Measurements from ENCODE around the gene EDC4. TPM values are rescaled to one million over a fixed set of nuclear protein-coding genes. Genes with fewer than 3 reads are reported as not detected.

The EDC4 gene
- total RNA-seq, 1 donor from 2014 or later = 26.9 TPM

DNA sequence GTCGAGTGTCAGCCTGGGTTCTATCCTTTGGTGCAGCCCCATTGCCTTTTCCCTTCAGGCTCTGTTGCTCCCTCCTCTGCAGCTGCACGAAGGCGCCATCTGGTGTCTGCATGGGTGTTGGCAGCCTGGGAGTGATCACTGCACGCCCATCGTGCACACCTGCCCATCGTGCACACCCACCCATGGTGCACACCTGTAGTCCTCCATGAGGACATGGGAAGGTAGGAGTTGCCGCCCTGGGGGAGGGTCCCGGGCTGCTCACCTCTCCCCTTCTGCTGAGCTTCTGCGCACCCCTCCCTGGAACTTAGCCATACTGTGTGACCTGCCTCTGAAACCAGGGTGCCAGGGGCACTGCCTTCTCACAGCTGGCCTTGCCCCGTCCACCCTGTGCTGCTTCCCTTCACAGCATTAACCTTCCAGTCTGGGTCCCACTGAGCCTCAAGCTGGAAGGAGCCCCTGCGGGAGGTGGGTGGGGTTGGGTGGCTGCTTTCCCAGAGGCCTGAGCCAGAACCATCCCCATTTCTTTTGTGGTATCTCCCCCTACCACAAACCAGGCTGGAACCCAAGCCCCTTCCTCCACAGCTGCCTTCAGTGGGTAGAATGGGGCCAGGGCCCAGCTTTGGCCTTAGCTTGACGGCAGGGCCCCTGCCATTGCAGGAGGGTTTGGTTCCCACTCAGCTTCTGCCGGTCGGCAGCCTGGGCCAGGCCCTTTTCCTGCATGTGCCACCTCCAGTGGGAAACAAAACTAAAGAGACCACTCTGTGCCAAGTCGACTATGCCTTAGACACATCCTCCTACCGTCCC is 55.9 kb downstream of the EDC4 start:
- Histone ChIP-seq H3K4me3 (ENCODE audit: low read depth, low read length) (no peak overlapping the region), H3K36me3 (ENCODE audit: control insufficient read depth, insufficient read depth, low read length) (peaks cover 12% of the 10 kb centered on the region), H3K27me3 (ENCODE audit: control insufficient read depth, insufficient read depth, low read length) (no peaks in the 10 kb centered on the region)
- FAIRE-seq = peak; percentile 52
- TF ChIP-seq, protein P1, sequence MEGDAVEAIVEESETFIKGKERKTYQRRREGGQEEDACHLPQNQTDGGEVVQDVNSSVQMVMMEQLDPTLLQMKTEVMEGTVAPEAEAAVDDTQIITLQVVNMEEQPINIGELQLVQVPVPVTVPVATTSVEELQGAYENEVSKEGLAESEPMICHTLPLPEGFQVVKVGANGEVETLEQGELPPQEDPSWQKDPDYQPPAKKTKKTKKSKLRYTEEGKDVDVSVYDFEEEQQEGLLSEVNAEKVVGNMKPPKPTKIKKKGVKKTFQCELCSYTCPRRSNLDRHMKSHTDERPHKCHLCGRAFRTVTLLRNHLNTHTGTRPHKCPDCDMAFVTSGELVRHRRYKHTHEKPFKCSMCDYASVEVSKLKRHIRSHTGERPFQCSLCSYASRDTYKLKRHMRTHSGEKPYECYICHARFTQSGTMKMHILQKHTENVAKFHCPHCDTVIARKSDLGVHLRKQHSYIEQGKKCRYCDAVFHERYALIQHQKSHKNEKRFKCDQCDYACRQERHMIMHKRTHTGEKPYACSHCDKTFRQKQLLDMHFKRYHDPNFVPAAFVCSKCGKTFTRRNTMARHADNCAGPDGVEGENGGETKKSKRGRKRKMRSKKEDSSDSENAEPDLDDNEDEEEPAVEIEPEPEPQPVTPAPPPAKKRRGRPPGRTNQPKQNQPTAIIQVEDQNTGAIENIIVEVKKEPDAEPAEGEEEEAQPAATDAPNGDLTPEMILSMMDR (IDR thresholded peaks at IDR 0.05; ENCODE audit: insufficient read depth, low read length, severe bottlenecking) = peak; percentile 95
- DNase-seq (ENCODE audit: low read depth) = peak; percentile 42

DNA sequence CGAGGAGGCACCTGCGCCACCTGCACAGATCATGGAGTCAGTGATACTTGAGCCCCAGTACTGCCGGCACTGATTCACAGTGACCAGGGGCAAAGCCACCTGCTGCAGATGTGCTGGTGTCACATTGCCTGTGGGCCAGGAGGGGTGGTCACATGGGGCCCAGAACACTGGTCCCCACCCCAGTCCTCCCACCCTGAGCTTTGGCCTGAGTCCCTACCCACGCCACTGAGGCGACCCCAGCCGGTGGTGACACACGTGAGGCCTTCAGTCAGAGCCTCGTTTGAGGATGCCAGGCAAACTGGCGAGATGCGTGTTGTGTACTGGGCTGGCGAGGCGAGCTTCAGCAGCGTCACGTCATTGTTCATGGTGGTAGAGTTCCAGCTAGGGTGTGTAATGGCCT is 57.3 kb downstream of the EDC4 start:
- TF ChIP-seq, protein P1 (IDR thresholded peaks at IDR 0.05; ENCODE audit: insufficient read depth, low read length, severe bottlenecking) = no peak
- no peak for FAIRE-seq
- Histone ChIP-seq H3K27me3 (ENCODE audit: control insufficient read depth, insufficient read depth, low read length) (no peaks in the 10 kb centered on the region), H3K36me3 (ENCODE audit: control insufficient read depth, insufficient read depth, low read length) (peaks cover 13% of the 10 kb centered on the region), H3K4me3 (ENCODE audit: low read depth, low read length) (no peak overlapping the region)
- no peak for DNase-seq (ENCODE audit: low read depth)

DNA sequence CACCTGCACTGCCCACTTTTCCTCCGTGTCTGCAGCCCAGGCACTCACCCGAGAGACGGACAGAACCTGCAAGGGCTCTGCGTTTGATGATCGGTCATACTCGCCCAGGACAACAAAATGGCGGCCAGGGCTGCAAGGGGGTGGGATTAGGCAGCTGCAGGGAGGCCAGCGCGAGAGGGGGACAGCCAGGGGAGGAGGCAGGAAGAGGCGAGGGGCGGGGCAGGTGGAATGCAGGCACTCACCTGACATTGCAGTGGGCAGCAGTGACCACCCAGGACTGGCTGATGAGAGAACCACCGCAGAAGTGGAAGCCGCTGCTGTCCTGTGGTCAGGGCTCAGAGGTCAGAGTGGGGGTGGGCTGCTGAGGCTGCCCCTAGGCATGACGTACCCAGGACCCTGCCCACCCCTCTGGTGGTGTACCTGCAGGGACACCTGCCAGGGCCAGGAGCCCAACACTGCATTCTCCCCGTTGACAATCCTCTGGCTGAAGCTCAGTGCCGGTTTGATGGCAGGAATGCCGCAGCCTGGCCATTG is 57.9 kb downstream of the EDC4 start:
- Histone ChIP-seq H3K27me3 (ENCODE audit: control insufficient read depth, insufficient read depth, low read length) (no peaks in the 10 kb centered on the region), H3K36me3 (ENCODE audit: control insufficient read depth, insufficient read depth, low read length) (peaks cover 13% of the 10 kb centered on the region), H3K4me3 (ENCODE audit: low read depth, low read length) (no peak overlapping the region)
- TF ChIP-seq, protein P1 (IDR thresholded peaks at IDR 0.05; ENCODE audit: insufficient read depth, low read length, severe bottlenecking) = no peak
- FAIRE-seq = no peak
- no peak for DNase-seq (ENCODE audit: low read depth)

Other genes starting within 250 kb of the EDC4 start
- gene CARMIL2, start 227.9 kb upstream of the EDC4 start, total RNA-seq = not detected in 2 replicates
- 8.4 and 11.0 TPM in 2 replicates for gene ACD, start 212.8 kb upstream of the EDC4 start, total RNA-seq
- 2.6 and 4.4 TPM in 2 replicates for gene PARD6A, start 212.1 kb upstream of the EDC4 start, total RNA-seq
- 12.8 and 15.5 TPM in 2 replicates for gene ENKD1, start 206.3 kb upstream of the EDC4 start, total RNA-seq
- gene C16orf86, start 206.2 kb upstream of the EDC4 start, total RNA-seq = 0.26 and 0.79 TPM in 2 replicates
- 17.9 and 23.6 TPM in 2 replicates for gene GFOD2, start 153.7 kb upstream of the EDC4 start, total RNA-seq
- 2.6 and 3.3 TPM in 2 replicates for gene RANBP10, start 66.5 kb upstream of the EDC4 start, total RNA-seq
- under 0.01 and 0.13 TPM in 2 replicates for gene TSNAXIP1, start 66.2 kb upstream of the EDC4 start, total RNA-seq
- 22.1 and 34.2 TPM in 2 replicates for gene THAP11, start 30.7 kb upstream of the EDC4 start, total RNA-seq
- gene NUTF2, start 26.1 kb upstream of the EDC4 start, total RNA-seq = 42.6 and 98.6 TPM in 2 replicates
- 10.3 and 10.9 TPM in 2 replicates for gene CENPT, start 25.4 kb upstream of the EDC4 start, total RNA-seq
- gene NRN1L, start 11.8 kb downstream of the EDC4 start, total RNA-seq = not detected in 2 replicates
- gene PSKH1, start 20.2 kb downstream of the EDC4 start, total RNA-seq = 13.2 and 15.5 TPM in 2 replicates
- gene CTRL, start 58.8 kb downstream of the EDC4 start, total RNA-seq = 0.26 TPM in 2 replicates
- gene PSMB10, start 63.8 kb downstream of the EDC4 start, total RNA-seq = 16.3 and 23.7 TPM in 2 replicates
- gene LCAT, start 71.1 kb downstream of the EDC4 start, total RNA-seq = 1.6 and 1.7 TPM in 2 replicates
- 20.5 and 35.2 TPM in 2 replicates for gene SLC12A4, start 95.6 kb downstream of the EDC4 start, total RNA-seq
- not detected in 2 replicates for gene DPEP3, start 107.4 kb downstream of the EDC4 start, total RNA-seq
- not detected in 2 replicates for gene DPEP2, start 126.4 kb downstream of the EDC4 start, total RNA-seq
- gene DPEP2NB, start 142.9 kb downstream of the EDC4 start, total RNA-seq = not detected in 2 replicates
- 10.9 and 16.3 TPM in 2 replicates for gene DDX28, start 150.2 kb downstream of the EDC4 start, total RNA-seq
- gene DUS2, start 150.2 kb downstream of the EDC4 start, total RNA-seq = 23.7 and 24.1 TPM in 2 replicates
- gene NFATC3, start 212.3 kb downstream of the EDC4 start, total RNA-seq = 5.6 and 5.8 TPM in 2 replicates

All from bronchial epithelial cell (primary cell).